HFFc6 (cell line): ENCODE measurements around the gene SLC25A23. TPM values are rescaled to one million over a fixed set of nuclear protein-coding genes. Genes with fewer than 3 reads are reported as not detected.

Experiments used
- DNase-seq: peaks from one replicate; pipeline ENCODE4 v3.0.0-alpha.2; 2018
- H3K27ac Mint-ChIP-seq: 2 replicates; pipeline ENCODE4 v1.8.0; 2020; ENCODE audit warnings: mild to moderate bottlenecking, mixed read lengths
- H3K27me3 Mint-ChIP-seq: 2 replicates; pipeline ENCODE4 v1.8.0; 2021; ENCODE audit warnings: mild to moderate bottlenecking, moderate library complexity, mixed read lengths; ENCODE audit not compliant: insufficient read depth
- H3K36me3 Mint-ChIP-seq: 2 replicates; pipeline ENCODE4 v1.8.0; 2021; ENCODE audit warnings: low read depth, mixed read lengths
- H3K4me1 Mint-ChIP-seq: 2 replicates; pipeline ENCODE4 v1.8.0; 2020; ENCODE audit warnings: low read depth, mixed read lengths
- H3K4me3 Mint-ChIP-seq: 2 replicates; pipeline ENCODE4 v1.8.0; 2020; ENCODE audit warnings: mild to moderate bottlenecking, moderate library complexity, mixed read lengths
- H3K9me3 Mint-ChIP-seq: 2 replicates; pipeline ENCODE4 v1.8.0; 2020; ENCODE audit warnings: mild to moderate bottlenecking, mixed read lengths
- total RNA-seq, 6 experiments: library from RNA; stranded (reverse); fragmentation: NEBNext Ultra II Directional; extraction: Animal tissue kit (Norgen Biotek cat#: 25700); gene quantifications; 2 replicates in 1 of 6; 3 replicates in 5 of 6; pipeline ENCODE4 v1.2.3, GENCODE V29; 2021
- TF ChIP-seq, protein P1 (sequence below): fragments of 200-600 bp; sonication (generic); IDR thresholded peaks from 2 replicates; pipeline ENCODE4 v1.5.0; 2021; ENCODE audit warnings: antibody characterized with exemption, mild to moderate bottlenecking

Gene SLC25A23
- total RNA-seq, 6 experiments from 2014 or later, result 15.4 to 25.3 (median 16.8) TPM

- Mint-ChIP-seq H3K27ac (no peak overlapping the region), H3K4me1 (peaks cover 17% of the 10 kb centered on the region), H3K36me3 (peaks cover 14% of the 10 kb centered on the region), H3K27me3 (peaks cover 7% of the 10 kb centered on the region; the same call in 1 of the 2 replicates), H3K9me3 (no peaks in the 10 kb centered on the region), H3K4me3 (no peak overlapping the region)
- no peak for DNase-seq
- TF ChIP-seq, protein P1, sequence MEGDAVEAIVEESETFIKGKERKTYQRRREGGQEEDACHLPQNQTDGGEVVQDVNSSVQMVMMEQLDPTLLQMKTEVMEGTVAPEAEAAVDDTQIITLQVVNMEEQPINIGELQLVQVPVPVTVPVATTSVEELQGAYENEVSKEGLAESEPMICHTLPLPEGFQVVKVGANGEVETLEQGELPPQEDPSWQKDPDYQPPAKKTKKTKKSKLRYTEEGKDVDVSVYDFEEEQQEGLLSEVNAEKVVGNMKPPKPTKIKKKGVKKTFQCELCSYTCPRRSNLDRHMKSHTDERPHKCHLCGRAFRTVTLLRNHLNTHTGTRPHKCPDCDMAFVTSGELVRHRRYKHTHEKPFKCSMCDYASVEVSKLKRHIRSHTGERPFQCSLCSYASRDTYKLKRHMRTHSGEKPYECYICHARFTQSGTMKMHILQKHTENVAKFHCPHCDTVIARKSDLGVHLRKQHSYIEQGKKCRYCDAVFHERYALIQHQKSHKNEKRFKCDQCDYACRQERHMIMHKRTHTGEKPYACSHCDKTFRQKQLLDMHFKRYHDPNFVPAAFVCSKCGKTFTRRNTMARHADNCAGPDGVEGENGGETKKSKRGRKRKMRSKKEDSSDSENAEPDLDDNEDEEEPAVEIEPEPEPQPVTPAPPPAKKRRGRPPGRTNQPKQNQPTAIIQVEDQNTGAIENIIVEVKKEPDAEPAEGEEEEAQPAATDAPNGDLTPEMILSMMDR, result no peak
Measured at GRCh38 chr19:6396305-6396704, 63.3 kb downstream of the SLC25A23 start.

GRCh38 chr19:6394831-6395230 is 64.8 kb downstream of the SLC25A23 start:
- TF ChIP-seq, protein P1, result no peak
- H3K9me3 Mint-ChIP-seq, result no peaks in the 10 kb centered on the region
- H3K4me3 Mint-ChIP-seq, result peak overlapping the region; percentile 29; the same call in 1 of the 2 replicates
- H3K36me3 Mint-ChIP-seq, result peaks cover 19% of the 10 kb centered on the region
- H3K27me3 Mint-ChIP-seq, result peaks cover 7% of the 10 kb centered on the region; the same call in 1 of the 2 replicates
- peaks cover 17% of the 10 kb centered on the region for H3K4me1 Mint-ChIP-seq
- DNase-seq, result no peak
- H3K27ac Mint-ChIP-seq, result peak overlapping the region; percentile 58

DNA sequence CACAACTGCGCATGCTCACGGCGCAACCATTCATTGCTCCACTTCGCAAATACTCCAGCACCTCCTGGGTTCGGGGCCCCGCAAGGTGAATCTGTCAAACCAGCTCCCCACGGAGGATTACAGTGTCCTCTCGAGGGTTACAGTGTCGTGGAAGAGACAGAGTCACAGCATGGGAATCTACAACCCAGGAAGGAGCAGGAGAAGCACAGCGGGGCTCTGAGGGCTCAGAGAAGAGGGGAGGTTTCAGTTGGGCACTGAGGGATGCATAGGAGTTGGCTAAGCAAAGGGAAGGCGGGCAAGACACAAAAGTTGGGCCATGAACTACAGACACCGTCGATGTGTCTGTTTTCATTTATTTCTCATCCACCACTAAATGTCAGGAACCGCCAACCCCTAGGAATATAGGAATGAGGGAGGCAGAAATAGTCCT is 65.6 kb downstream of the SLC25A23 start:
- TF ChIP-seq, protein P1, result no peak
- Mint-ChIP-seq H3K4me1 (peaks cover 17% of the 10 kb centered on the region), H3K4me3 (peak overlapping the region; percentile 96), H3K9me3 (no peaks in the 10 kb centered on the region), H3K27ac (peak overlapping the region; percentile 97), H3K36me3 (peaks cover 19% of the 10 kb centered on the region), H3K27me3 (peaks cover 7% of the 10 kb centered on the region; the same call in 1 of the 2 replicates)
- no peak for DNase-seq

DNA sequence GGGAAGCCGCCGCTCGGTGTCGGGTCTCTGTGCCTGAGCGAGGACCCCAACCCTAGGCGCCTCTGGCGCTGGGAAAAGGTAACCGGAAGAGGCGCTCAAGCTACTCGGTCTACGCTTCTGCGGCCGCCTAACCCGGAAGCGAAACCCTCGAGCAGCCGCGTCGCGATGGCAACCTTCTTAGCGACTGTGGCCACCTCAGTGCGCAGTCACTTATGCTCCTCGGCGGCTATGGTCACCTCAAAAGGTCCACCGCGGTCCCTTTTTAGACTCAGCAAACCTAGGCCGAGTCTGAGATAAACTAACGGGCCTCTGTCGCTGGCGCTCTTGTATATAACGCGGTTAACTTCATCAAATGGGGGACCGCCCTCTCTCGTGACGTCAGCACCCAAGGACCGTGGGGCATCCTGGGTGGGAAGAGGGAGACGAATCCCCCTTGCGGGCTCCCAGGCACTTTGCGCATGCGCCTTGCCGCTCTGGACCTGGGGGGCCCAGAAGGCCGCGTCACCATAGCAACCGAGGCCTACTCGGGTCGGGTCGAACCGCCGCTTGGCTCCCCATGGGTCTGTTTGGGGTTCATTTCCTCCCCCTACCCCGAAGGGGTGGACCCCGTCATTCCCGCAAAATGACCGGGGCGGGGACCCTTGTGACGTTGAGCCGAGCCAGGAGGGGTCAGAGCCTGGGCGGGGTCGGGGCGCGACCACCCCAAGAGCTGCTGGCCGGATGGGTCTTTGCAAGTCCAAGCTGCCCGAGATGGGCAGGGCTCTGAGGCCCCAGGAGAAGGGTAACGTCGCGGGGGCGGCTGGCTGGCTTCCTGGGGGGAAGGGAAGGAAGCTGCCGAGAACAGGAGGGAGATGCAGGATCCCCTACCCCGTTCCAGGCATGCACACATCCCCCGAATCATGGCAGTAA is 66.3 kb downstream of the SLC25A23 start, which contains the start of gene GTF2F1:
TSS of gene GTF2F1 (minus strand) at position 91 of the 909 bp plus-strand sequence. CDS start 169 bp downstream, outside the sequence.
- TF ChIP-seq, protein P1, result peak; percentile 41; the same call in 1 of the 2 replicates
- Mint-ChIP-seq H3K27me3 (peaks cover 7% of the 10 kb centered on the region; the same call in 1 of the 2 replicates), H3K36me3 (peaks cover 19% of the 10 kb centered on the region), H3K9me3 (no peaks in the 10 kb centered on the region), H3K4me3 (peak within 1 kb of the TSS; percentile 96), H3K27ac (peak within 1 kb of the TSS; percentile 97), H3K4me1 (peaks cover 17% of the 10 kb centered on the region)
- DNase-seq, result peak; percentile 93

DNA sequence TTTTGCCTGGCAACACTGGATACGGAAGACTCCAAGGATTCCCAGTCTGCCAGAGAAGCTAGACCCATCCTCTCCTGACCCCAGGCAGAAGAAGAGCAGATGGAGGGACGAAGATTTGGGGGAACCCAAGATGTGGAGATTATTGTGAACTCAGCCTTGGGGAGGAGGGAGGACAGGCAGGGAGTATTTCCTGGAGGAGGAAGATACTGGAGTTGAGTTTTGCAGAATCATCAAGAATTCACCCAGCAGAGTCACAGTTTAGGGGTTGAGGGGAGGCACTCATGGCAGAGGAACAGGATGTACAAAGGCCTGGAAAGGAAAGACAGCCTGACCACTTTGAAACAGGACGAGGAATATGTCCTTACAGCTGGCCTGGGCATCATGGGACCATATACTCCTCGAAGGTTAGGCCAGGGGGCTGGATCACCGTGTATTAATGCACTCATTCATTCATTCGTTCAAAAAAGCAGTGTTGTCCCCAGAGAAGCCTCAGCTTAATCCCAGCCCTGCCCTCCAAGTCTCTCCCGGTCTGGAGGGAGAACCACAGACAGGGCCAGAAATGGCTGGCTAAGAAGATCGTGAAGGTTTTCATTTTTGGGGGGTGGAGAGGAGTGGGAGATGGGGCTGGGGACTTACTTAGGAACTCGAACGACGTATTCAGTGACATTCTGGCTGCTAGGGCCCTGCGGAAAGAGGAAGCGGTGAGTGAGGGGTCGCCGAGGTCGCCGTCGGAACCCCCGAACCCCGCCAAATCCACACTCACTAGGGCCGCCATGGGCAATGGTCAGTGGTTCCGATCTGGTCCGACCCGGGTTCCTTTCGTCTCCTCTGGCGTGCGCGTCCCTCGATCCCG is 67.1 kb downstream of the SLC25A23 start:
- Mint-ChIP-seq H3K4me3 (peak overlapping the region; percentile 96), H3K36me3 (peaks cover 19% of the 10 kb centered on the region), H3K27ac (peak overlapping the region; percentile 97), H3K9me3 (no peaks in the 10 kb centered on the region), H3K4me1 (peaks cover 17% of the 10 kb centered on the region), H3K27me3 (peaks cover 7% of the 10 kb centered on the region; the same call in 1 of the 2 replicates)
- TF ChIP-seq, protein P1, result no peak
- DNase-seq, result no peak
